ENCODE measurements around the gene ALDH3B1.

Gene ALDH3B1

DNA sequence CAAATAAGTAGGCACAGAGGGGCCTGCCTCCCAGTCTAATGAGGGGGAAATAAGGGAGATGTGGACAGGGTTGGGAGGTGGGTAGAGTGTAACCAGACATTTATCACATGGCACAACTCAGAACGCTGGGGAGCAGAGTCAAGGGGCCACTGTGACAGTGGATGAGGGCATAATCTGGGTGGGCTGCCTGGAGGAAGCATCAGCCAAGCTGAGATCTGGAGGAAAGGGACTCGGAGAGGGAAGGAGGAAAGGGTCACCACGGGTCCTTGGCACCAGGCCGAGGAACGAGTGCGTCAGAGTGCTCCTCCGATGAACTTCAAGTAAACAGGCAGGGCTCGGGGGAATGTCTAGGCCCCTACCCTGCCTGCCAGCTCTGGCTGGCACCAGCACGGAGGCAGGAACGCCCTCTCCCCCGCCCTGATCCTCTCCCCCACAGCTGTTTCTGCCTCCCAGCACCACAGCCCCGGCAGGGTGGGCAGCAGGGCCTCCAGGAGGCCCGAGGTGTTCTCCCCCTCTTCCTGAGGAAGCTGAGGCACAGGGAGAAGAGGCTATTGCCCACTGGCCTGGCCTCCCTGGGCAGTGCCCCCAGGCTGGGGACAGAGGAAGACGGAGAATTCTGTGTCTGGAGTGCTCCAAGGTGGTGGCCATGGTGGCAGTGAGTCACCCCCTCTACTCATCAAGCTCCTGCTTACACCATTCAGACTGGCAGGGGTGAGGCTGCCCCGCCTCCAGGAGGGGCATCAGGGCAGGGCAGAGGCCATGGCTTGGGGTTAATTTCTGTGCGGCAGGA is 4.2 kb downstream of the ALDH3B1 start:
- no peak for DNase-seq

DNA sequence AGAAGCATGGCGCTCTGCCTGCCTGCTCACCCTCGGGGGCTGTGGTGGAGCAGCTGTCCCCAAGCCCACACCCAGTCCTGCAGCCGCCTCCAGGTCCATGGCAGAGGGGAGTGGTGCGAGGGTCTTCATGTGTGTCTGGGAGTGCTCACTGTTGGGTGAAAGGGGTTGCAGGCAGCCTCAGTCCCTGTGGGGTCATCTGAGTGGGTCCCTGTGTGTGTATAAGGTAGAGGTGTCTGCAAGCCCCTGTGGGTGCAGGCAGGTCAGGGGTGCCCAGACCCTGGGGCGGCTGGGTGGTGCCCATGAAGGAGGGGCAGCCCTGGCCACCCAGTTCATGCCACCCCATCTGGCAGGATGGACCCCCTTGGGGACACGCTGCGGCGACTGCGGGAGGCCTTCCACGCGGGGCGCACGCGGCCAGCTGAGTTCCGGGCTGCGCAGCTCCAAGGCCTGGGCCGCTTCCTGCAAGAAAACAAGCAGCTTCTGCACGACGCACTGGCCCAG is 4.9 kb downstream of the ALDH3B1 start:
- no peak for DNase-seq

DNA sequence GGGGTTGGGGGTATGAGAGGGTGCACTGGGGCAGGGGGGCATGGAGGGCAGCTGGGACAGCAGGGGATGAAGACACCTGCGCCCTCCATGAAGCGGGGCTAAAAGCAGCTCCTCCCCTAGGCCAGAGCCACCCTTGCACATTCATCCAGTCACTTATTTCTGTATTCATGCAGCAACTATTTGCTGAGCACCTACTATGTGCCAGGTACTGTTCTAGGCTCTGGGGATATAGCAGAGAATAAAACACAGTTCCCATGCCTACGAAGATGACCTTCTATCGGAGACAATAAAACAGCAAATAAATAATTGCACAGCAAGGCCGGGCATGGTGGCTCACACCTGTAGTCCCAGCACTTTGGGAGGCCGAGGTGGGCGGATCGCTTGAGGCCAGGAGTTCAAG is 5.3 kb downstream of the ALDH3B1 start:
- DNase-seq: no peak

DNA sequence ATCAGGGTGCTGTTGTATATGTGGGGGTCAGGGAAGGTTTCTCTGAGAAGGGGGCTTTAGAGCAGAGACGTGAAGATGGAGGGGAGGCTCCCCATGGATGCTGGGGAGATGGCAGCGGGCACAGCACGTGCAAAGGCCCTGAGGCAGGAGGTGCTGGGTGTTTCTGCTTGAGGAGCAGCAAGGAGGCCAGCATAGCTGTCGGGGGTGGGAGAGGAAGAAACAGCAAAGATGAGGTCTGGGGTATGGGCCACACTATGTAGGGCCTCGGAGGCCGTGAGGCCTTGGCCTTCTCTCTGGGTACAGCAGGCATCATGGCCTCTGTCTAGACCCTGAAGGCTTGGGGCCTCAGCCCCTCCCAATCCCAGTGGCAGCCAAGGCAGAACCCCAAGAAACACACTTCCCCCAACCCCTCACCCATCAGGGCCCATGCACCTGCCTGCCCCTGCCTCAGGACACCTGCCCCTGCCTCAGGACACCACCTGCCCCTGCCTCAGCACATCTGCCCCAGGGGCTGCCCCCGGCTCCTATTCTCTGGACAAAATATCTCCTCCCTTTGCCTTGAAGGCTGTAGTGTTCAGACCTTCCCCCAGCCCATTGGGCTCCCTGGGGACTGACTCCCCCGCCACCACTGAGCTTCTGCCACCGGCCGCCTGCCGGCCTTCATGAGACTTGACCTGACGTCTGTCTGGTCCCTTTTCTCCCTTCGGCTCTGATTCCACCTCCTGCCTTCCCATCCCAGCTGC is 6.2 kb downstream of the ALDH3B1 start:
- DNase-seq: no peak

DNA sequence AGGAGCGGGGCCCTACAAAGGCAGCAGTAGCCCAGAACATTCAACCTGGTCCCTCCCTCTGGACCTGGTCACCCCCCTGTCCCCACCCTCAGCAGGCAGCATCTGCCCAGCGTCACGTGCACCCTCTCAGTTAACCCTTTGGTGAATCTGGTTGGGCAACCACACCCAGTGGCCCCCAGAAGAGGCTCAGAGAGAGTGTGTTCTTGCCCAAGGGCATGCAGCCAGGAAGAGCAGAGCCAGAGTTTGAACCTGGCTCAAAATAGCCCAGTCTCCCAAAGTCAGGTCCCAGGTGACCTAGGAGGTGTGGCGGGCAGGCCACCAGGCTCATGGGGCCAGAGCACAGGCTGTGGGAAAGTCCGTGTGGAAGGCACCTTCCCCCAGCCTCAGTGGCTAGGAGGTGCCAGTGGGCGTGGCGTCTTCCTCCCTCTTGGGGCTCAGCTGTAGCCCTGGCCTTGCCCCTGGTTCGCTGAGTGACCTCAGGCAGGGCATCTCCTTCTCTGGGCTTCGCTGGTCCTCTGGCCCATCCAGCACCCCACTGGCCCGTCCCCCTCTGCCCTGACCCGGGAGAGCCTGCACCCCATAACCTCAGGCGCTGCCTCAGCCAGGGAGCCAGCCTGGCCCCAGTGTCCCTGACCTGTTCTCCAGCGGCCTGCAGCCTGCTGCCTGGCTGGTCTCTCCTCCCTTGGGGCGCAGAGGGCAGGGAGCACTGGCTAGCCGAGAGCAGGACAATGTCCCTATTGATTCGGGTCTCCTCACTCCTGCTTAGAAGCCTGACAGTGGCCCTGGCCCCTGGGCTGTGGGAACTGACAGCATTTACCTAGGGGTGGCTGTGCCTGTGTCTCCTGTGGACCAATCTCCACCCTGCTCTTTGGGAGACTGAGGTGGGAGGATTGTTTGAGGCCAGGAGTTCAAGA is 7.0 kb downstream of the ALDH3B1 start:
- no peak for DNase-seq

DNA sequence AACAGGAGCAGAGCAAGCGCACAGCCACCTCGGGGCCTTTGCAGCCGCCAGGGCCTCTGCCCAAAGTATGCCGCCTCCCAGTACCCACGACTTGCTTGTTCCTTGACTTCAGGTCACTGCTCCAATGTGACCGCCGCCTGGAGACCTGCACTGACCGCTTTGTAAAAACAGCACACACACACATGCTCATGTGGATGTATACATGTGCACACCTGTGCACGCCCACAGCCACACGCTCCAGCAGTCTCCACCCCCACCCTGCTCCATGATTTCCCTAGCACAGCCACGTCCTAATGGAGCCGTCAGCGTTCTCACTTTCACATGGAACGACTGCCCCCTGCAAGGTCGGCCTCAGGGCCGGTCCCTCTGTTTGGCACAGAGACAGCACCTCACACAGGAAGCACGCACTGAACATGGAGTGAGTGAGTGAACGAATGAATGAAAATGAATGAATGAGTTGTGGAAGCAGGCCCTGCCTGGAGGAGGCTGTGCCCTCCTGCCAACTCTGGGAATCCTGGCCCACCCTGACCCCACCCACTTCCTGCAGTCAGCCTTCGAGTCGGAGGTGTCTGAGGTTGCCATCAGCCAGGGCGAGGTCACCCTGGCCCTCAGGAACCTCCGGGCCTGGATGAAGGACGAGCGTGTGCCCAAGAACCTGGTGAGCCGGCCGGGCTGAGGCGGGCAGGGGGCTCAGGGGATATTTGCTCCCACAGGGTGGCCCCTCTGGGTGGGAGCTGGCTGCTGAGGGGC is 8.0 kb downstream of the ALDH3B1 start:
- no peak for DNase-seq

DNA sequence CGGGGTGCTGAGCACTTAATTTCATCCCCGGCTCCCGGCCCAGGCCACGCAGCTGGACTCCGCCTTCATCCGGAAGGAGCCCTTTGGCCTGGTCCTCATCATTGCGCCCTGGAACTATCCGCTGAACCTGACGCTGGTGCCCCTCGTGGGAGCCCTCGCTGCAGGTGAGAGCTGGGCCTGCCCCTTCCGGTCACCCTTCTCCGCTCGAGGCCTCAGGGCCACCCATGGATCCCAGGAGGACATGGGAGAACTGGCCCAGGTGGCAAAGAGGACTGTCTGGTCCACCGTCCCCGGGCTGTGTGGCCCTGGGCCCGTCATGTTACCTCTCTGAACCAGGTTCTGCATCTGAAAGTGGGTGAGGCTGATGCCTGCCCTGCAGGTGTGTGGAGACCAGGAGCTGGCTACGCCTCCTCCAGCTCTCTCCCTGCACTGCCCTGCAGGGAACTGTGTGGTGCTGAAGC is 8.6 kb downstream of the ALDH3B1 start:
- no peak for DNase-seq

DNA sequence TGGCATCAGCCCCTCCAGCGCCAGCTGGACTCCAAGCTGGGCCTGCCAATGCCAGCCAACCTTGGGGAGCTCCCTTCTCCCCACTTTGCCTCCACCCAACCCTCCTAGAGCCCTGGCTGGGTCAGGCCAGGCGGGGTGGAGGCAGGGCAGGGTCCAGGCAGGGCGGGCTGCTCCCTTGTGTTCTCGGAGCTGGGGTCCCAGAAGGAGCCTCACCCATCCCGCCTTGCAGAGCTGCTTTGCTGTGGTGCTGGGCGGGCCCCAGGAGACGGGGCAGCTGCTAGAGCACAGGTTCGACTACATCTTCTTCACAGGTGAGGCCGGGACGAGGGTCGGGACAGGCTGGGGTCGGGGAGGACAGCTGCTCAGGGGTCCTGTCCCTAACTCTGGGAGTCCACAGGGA is 9.4 kb downstream of the ALDH3B1 start:
- DNase-seq: no peak

DNA sequence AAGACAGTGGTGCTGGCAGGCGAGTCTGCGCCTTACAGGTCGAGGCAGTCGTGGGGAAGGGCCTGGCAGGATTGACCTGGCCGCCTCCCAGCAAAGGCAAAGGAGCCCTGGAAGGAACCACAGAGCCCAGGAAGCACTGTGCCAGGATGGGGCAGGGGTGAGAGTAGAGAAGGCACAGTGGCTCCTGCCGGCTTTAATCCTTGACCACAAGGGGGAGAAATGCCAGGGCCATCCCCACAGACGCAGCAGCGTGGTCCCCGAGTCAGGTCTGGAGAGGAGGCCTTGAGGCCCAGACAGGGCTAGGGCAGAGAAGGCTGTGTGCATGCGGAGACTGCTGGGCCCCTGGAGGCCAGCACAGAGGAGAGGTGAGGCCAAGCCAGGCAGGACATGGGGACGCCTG is 10.4 kb downstream of the ALDH3B1 start:
- DNase-seq: no peak

DNA sequence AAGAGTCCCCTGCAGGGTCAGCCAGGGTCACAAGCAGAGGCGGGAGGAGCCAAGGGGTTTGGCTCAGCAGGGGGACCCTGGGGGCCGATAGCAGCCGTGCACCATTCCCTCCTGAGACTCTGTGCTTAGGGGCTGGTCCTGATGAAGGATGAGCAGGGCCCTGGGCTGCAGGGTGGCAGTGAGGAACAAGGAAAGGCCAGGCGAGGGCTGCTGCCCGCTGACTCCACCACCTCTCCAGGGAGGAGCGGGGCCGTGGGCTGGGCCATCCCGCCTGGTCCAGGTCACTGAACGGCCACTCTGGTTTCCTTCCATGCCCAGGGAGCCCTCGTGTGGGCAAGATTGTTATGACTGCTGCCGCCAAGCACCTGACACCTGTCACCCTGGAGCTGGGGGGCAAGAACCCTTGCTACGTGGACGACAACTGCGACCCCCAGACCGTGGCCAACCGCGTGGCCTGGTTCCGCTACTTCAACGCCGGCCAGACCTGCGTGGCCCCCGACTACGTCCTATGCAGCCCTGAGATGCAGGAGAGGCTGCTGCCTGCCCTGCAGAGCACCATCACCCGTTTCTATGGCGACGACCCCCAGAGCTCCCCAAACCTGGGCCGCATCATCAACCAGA is 11.2 kb downstream of the ALDH3B1 start:
- DNase-seq: no peak

DNA sequence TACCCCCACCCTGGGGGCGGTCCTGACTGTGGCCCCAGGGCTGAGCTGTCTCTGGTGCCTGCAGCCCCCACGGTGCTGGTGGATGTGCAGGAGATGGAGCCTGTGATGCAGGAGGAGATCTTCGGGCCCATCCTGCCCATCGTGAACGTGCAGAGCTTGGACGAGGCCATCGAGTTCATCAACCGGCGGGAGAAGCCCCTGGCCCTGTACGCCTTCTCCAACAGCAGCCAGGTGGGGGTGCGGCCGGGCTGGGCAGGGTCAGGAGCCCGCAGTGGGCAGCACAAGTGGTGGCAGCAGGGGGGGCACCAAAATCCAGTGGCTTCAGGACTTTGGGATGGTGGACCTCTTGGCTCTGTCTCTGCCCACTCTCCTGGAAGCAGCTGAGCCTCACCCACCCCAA is 12.4 kb downstream of the ALDH3B1 start:
- no peak for DNase-seq

DNA sequence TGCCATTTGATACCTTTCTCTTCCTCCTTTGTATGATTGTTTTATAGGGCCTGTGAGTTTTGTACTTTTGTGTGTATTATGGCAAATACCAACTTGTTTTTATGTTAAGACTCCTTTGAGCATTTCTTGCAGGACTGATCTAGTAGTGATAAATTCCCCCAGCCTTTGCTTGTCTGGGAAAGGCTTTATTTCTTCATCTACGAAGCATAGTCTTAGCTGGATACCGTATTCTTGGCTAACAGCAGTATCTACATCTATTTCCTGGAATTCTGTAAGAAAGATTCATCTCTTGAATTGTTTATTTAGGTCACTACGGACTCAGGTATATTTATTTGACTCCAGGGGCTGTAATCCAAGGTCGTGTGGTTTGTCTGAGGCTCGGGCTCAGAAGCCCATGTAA is 14.4 kb downstream of the ALDH3B1 start:
- DNase-seq: no peak

DNA sequence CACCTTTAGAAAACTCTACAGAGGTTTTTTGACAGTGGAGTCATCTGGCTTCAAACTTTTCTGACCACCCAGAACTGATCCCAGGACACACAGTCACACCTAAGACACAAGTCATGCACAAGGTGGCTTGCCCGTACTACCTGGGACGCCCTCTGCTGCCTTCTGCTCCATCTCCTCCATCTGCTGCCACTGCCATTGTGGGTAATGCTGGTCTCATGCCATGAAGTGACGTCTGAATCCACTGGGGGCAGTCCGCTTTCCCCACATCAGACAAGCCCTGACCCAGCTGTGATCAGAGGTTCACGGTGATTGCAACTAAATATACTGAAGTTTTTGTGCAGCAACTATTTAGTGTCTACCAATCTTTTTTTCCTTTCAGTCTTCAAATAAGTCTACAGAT is 14.9 kb downstream of the ALDH3B1 start:
- no peak for DNase-seq

DNA sequence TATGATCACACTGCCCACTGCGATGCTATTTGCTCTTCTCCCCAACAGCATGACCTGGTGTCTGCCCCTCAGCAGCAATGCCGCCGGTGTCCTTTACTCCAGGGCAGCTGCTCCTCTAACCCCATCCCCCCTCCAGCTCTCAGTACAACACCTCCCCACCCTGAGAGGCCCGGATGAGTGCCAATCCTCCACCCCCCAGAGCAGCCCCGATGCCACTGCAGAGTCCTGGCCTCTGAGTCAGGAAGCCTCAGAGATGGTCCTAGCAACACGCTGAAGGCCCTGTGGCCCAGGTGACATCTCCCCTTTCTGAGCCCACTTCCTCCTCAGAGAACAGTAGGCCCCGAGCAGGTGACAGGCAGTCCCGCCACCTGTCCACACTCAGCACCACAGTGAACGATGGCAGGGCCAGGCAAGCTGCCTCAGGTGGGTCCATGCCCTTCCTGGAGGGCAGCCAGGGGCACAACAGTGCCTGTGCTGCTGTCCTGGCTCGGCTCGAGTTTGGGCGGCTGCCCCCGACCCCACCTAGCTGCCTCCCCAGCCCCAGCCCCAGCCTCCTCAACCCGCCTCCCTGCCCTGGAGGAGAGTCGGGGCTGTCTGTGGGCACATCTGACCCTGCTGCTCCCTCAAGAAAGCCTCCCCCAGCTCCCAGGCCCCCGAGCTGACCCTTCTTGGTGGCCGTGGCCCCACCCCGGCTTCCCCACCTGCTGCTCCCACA is 16.4 kb downstream of the ALDH3B1 start:
- no peak for DNase-seq

DNA sequence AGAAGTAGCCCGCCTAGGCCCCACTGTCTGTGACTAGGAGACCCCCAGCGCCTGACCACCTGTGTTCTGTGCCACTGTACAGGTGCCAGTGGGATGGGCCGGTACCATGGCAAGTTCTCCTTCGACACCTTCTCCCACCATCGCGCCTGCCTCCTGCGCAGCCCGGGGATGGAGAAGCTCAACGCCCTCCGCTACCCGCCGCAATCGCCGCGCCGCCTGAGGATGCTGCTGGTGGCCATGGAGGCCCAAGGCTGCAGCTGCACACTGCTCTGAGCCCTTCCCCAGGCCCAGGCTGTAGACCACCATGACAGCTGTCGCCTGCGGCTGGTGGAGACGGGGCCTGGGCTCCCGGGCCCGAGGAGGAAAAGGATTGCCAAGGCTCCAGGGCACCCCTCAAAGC is 17.5 kb downstream of the ALDH3B1 start:
- DNase-seq: no peak

DNA sequence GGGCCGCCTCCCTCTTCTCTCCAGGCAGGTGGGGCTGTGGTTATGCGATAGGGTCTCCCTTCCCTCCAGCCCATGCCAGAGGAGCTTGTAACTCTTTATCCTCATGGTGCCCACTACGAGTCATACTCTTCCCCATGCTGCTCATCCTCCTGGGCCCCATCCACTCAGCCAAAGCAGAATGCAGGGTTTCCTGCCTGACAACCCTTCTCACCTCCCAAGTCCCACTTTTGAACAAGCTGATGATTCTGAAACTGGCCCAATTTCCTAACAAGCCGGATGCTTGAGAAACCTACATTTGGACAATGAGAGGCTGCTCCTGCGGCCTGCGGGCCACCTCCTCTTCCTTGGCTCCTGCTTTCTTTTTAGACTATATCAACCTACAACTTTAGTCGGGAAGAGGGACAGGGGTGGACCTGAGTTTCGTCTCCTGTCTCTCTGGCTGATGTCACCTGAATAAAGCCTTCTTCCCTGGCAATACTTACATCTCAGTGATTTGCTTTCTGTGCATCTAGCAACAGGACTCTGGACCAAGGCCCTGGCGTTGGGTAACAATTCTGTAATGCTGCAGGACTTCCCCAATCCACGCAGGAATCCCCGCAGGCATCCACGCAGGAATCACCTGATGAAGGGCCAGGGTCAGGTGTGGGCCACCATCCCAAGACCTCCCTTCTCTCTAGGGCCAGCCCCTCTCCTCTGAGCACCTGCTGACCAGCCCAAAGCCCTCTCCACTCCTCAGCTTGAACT is 18.8 kb downstream of the ALDH3B1 start:
- no peak for DNase-seq

DNA sequence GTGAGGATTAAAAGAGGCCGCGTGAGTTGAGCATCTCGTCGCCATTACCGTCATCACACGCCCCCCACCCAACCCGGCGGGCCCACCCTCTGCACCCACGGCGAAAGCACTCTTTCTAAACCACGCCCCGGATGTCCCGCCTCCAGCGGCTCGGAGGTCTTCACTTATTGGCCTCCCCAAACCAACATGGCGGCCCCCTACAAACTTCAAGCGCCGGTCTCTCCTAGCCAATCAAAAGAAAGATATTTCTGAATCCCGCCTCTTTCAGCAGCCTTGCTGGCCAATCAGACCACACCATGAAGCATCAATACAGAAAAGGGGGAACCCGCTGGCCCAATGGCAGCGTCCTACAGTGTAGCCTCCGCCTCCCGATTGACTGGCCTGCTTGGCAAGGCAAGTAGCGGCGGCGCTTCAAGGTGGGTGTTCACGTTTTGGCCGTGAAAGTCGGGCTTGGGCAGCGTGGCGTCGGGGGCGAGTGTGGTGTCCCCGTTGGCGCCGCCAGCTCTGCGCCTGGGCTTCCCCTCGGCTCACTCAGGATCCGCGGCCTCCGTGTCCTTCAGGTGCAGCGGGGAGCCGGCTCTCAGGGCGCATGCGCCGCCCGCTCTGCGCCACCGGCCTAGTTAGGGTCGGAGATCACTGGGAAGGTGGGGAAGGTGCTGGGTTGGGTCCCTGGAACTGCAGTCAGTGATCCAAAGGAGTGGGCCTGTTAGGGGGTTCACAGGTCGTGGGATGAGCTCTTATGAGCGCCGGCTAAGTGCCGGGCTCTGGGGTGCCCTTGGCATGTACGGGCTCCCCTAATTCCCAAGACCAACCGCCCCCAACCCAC is 20.4 kb downstream of the ALDH3B1 start, which contains the start of gene NDUFS8:
Gene NDUFS8, plus strand, starts transcription at position 364 of the 826 bp plus-strand sequence. CDS start 1,471 bp downstream, outside the sequence.
- DNase-seq: peak; percentile 96

DNA sequence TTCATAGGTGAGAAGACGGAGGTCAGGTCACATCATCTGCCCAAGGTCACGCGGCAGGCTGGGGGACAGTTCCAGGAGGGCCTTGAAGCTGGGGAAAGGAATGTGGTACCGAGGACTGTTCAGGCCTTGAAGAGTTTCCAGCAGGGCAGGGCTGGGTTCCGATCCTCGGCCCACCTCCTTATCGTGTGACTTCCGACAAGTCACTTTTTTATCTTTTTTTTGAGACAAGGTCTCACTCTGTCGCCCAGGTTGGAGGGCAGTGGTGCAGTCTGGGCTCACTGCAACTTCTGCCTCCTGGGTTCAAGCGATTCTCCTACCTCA is 21.0 kb downstream of the ALDH3B1 start:
- DNase-seq: no peak

DNA sequence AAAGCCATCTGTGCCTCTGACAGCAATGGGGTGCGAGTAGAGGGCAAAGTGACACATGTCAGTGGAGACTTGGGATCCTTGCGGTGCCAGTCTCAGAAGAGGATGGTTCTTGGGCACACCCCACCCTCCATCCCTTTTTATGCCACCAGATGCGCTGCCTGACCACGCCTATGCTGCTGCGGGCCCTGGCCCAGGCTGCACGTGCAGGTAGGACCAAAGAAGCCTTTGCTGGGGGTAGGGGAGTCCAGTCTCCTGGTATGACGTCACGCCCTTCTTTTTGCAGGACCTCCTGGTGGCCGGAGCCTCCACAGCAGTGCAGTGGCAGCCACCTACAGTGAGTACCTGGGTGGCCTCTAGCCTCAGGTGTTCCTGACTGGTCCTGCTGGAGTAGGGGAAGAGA is 21.9 kb downstream of the ALDH3B1 start:
- DNase-seq: no peak

All from NCI-H187 treated with DMSO at 0.1 percent for 48 hours (cell line).